HEK293T (cell line): Measurements from ENCODE around the gene VASH2.

Experiments
- FOXA1 ChIP-seq: fragments of 450-650 bp; IDR thresholded peaks from 2 replicates; pipeline ENCODE4 v1.6.1; 2016; ENCODE audit warnings: mild to moderate bottlenecking
- SUZ12 ChIP-seq: fragments of 450-650 bp; IDR thresholded peaks from 2 replicates; pipeline ENCODE4 v1.6.1; 2016; ENCODE audit warnings: mild to moderate bottlenecking
- ZNF384 ChIP-seq: fragments of 450-650 bp; IDR thresholded peaks from 2 replicates; pipeline ENCODE4 v1.6.1; 2016

- TF ChIP-seq ZNF384 (no peak), FOXA1 (no peak), SUZ12 (no peak)
Measured at GRCh38 chr1:212951126-212951946, 995 bp downstream of the VASH2 start.
